Cardiac fibroblast (primary cell): ENCODE results near the gene UBA3.

Source experiments
- DNase-seq, 2 donors: peaks; one replicate each; pipeline versions ENCODE4 v3.0.0 to v3.0.0-alpha.2; 2010; ENCODE audit warnings: low read depth in 2 of 2
- H3K4me3 ChIP-seq, 2 donors: replicated peaks in 1 of 2; 1 replicate in 1 of 2; 2 replicates in 1 of 2; pipeline ENCODE4 v1.5.1; 2011; ENCODE audit warnings: low read depth in 2 of 2, low read length in 2 of 2, mild to moderate bottlenecking in 2 of 2, moderate library complexity in 1 of 2
- TF ChIP-seq, protein P1 (sequence below): IDR thresholded peaks from one replicate; pipeline ENCODE4 v1.5.1; 2011; ENCODE audit warnings: low read depth, mild to moderate bottlenecking, low read length, inconsistent platforms

UBA3 gene

DNA sequence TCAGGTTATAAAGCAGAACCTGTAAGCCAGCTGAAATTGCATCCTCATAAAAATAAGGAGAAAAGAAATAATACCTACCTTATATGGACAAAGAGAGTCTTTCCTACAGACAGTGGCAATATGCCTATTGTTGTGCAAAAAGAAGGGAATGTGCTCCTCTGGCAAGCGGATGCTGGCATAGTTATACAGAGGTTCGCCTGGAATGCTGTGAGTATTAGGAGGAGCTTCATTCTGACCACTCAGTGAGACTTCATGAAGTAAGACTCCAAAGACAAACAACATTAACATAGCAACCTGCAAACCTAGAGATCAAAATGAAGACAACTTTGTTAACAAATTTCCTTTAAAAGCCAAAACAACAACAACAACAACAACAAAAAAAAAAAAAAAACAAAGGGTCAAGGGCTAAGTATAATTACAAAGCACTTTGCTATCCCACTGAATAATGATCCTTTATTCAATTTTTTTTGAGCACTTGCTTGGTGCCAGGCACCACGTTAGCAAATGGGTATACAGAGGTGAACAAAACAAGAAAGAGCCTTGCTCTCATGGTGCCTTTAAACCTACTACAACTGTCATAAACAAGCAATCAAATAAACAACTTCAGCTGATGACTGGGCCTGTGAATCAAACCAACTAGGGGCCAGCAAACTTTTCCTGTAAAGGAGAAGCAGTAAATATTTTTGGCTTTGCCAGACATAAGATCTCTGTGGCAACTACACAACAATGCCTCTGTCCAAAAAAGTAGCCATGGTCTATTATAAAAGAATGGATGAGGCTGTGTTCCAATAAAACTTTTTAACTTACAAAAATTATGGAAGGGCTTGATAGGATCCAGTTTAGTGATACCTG is 70.4 kb downstream of the UBA3 start:
- peak; percentile 87 to 95 for DNase-seq
- TF ChIP-seq, protein P1, sequence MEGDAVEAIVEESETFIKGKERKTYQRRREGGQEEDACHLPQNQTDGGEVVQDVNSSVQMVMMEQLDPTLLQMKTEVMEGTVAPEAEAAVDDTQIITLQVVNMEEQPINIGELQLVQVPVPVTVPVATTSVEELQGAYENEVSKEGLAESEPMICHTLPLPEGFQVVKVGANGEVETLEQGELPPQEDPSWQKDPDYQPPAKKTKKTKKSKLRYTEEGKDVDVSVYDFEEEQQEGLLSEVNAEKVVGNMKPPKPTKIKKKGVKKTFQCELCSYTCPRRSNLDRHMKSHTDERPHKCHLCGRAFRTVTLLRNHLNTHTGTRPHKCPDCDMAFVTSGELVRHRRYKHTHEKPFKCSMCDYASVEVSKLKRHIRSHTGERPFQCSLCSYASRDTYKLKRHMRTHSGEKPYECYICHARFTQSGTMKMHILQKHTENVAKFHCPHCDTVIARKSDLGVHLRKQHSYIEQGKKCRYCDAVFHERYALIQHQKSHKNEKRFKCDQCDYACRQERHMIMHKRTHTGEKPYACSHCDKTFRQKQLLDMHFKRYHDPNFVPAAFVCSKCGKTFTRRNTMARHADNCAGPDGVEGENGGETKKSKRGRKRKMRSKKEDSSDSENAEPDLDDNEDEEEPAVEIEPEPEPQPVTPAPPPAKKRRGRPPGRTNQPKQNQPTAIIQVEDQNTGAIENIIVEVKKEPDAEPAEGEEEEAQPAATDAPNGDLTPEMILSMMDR, result no peak
- no peak overlapping the region for H3K4me3 ChIP-seq

DNA sequence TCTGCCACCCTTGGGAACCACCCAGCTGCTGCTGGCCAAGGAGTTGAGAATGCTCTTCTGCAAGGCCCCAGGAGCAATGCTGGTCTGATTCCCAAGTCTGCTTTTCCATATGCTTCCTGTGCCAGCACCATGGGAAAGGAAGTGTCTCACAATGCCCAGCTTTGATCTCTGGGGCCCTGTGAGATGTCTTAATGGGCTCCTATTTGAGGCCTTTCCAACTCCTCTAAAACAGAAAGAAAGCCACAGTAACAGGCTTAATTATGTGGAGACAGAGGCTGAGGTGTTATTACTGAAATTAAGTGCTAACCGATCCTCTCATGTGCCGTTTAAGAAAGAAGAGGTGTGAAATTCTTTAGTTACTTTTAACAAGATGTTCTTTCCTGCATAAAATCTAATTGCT is 71.2 kb downstream of the UBA3 start:
- TF ChIP-seq, protein P1, result no peak
- no peak overlapping the region for H3K4me3 ChIP-seq
- DNase-seq, result peak in 1 of 2 donors; percentile 59

DNA sequence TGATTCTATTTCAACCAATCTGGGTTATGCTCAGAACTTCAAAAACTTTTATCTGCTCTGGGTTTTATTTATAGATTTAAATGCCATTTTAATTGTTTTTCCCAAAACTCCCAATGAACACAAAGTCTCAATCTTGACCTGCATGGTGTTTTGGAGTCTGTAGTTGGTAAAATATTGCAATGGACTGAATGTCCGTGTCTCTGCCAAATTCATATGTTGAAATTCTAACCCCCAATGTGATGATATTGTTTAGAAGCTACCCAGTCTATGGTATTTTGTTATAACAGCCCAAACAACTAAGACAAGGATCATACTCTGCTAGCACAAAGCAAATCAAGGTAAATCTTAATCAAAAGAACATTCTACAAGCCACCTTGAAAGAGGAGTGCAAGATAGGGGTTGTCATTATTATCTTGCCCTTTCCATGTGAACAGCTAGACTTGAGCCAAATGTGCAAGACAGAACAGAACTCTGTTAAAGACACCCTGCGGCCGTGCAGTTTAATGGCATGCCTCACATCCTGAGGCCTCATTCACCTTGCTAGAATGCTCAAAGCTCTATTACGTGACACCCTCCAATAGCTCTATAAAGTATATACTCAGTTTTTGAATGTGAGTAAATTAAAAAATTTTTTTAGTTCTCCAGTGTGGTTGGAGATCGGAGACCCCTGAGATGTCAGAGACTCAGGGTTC is 74.2 kb downstream of the UBA3 start:
- no peak for DNase-seq
- TF ChIP-seq, protein P1, result no peak
- H3K4me3 ChIP-seq, result no peak overlapping the region

GRCh38 chr3:69005071-69005790 is 74.9 kb downstream of the UBA3 start:
- TF ChIP-seq, protein P1, result no peak
- H3K4me3 ChIP-seq, result no peak overlapping the region
- peak; percentile 11 to 33 for DNase-seq
